ENCODE results near the gene SIK3.

Gene SIK3

GRCh38 chr11:116991491-116991890 is 106.7 kb downstream of the SIK3 start:
- Mint-ChIP-seq H3K27me3 (no peaks in the 10 kb centered on the region), H3K9me3 (no peaks in the 10 kb centered on the region), H3K4me1 (peaks cover 70% of the 10 kb centered on the region), H3K27ac (peak overlapping the region in 1 of 2 donors; percentile 49), H3K4me3 (no peak overlapping the region)
- no peak for DNase-seq
- no peak for ATAC-seq

DNA sequence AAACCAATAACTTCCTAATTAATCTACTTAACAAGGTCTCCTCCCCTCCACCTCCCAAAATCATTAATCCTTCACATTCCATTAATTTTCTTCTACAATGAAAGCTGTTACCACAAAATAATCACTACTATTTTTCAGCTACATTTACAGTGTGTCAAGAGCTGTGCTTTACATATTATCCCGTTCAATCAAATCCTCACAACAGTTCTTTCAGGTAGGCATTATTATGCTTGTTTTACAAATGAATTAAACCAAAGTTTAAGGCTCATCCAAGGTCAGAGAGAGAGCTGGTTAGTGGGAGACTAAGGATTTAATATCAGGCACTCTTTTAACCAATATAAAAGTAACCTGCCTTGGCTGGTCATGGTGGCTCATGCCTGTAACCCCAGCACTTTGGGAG is 107.4 kb downstream of the SIK3 start:
- DNase-seq: no peak
- H3K4me3 Mint-ChIP-seq: no peak overlapping the region

DNA sequence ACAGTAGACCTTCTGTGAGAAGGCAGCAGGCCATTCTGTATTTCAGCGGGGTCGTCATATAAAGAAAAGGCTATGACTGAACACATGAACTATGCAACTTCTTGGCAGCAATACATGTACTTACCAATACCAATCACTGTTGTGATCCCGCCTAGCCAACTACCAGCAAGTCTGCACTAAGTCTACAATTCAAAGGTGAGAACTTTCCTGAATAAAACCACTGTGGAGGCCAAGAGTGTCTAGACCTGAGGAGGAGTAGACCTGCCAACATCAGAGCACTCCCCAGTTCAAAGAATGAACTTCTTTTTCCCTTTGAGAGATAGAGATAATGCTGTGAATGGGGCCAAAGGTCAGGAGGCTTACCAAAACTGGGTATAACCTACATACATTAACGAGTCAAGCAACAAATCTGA is 108.2 kb downstream of the SIK3 start:
- ATAC-seq: no peak
- no peak overlapping the region for H3K4me3 Mint-ChIP-seq
- H3K9me3 Mint-ChIP-seq: no peaks in the 10 kb centered on the region
- H3K27ac Mint-ChIP-seq: peak overlapping the region in 1 of 2 donors; percentile 4
- H3K4me1 Mint-ChIP-seq: peaks cover 82% of the 10 kb centered on the region
- no peaks in the 10 kb centered on the region for H3K27me3 Mint-ChIP-seq
- DNase-seq: no peak

More for the DNA sequence above, 107.4 kb downstream of the SIK3 start:
- ATAC-seq: no peak
- Mint-ChIP-seq H3K27me3 (no peaks in the 10 kb centered on the region), H3K27ac (peak overlapping the region in 1 of 2 donors; percentile 20), H3K4me1 (peaks cover 77% of the 10 kb centered on the region), H3K9me3 (no peaks in the 10 kb centered on the region)

- no peaks in the 10 kb centered on the region for H3K27me3 Mint-ChIP-seq
- no peak overlapping the region for H3K4me3 Mint-ChIP-seq
- no peak for DNase-seq
- no peak for ATAC-seq
- H3K9me3 Mint-ChIP-seq: no peaks in the 10 kb centered on the region
- H3K27ac Mint-ChIP-seq: no peak overlapping the region
- peaks cover 84% of the 10 kb centered on the region for H3K4me1 Mint-ChIP-seq
These were observed 109.0 kb downstream of the SIK3 start for GRCh38 chr11:116989184-116989583.

DNA sequence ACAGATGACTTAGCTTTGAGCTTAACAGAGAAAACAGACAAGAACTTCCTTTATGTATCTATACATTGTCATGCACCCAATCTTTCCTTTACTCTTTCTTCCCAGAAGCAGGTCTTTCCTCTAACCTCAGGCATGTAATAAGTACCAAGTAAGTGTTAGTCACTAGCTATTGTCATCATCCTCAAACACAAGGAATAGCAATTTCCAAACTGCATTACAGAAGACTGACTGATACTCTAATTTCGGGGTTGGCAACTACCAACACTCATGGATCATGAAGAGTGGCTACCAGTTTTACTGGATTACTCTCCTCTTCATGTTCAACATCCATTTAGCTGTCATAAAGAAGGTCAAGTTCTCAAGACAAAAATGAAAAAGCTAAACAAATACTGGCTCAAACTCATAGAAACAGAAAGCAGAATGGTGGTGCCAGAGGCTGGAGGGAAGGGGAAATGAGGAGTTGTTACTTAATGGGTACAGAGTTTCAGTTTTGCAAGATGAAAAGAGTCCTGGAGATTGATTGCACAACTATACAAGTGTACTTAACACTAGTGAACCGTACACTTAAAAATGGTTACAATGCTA is 111.6 kb downstream of the SIK3 start:
- DNase-seq (peak in 1 of 2 donors; percentile 41), ATAC-seq (peak; percentile 82)
- H3K27me3 Mint-ChIP-seq: no peaks in the 10 kb centered on the region
- H3K4me1 Mint-ChIP-seq: peaks cover 80% of the 10 kb centered on the region
- peak overlapping the region; percentile 19 to 75 for H3K4me3 Mint-ChIP-seq
- H3K9me3 Mint-ChIP-seq: no peaks in the 10 kb centered on the region
- H3K27ac Mint-ChIP-seq: peak overlapping the region in 1 of 2 donors; percentile 85

GRCh38 chr11:116984589-116984988 is 113.6 kb downstream of the SIK3 start:
- ATAC-seq: no peak
- no peaks in the 10 kb centered on the region for H3K9me3 Mint-ChIP-seq
- no peak for DNase-seq
- H3K27me3 Mint-ChIP-seq: no peaks in the 10 kb centered on the region
- H3K4me3 Mint-ChIP-seq: no peak overlapping the region
- H3K4me1 Mint-ChIP-seq: peaks cover 83% of the 10 kb centered on the region
- H3K27ac Mint-ChIP-seq: no peak overlapping the region

DNA sequence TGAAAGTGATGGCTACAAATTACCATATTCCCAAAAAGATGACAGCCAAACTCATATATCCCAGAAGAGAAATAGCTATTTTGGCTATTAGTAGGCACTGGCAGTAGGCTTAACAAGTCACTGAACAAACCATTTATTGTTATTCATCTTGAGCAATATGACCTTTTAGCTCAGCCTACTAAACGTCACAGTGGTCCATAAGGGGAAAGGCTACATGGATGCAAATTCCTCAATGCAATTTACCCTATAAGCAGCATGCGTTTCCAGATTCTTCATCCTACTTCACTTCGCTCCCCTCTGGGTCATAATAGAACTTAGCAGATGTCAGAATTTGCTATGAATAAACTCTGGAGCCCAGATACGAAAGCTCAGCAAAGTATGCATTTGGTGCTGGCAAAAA is 114.0 kb downstream of the SIK3 start:
- no peaks in the 10 kb centered on the region for H3K27me3 Mint-ChIP-seq
- H3K4me1 Mint-ChIP-seq: peaks cover 83% of the 10 kb centered on the region
- ATAC-seq (no peak), DNase-seq (no peak)
- H3K27ac Mint-ChIP-seq: no peak overlapping the region
- no peaks in the 10 kb centered on the region for H3K9me3 Mint-ChIP-seq
- no peak overlapping the region for H3K4me3 Mint-ChIP-seq

GRCh38 chr11:116981266-116981885 is 116.9 kb downstream of the SIK3 start:
- no peaks in the 10 kb centered on the region for H3K9me3 Mint-ChIP-seq
- no peaks in the 10 kb centered on the region for H3K27me3 Mint-ChIP-seq
- ATAC-seq: no peak
- peak overlapping the region in 1 of 2 donors; percentile 75 for H3K4me3 Mint-ChIP-seq
- DNase-seq: no peak
- H3K27ac Mint-ChIP-seq: peak overlapping the region in 1 of 2 donors; percentile 8
- H3K4me1 Mint-ChIP-seq: peaks cover 60% of the 10 kb centered on the region

DNA sequence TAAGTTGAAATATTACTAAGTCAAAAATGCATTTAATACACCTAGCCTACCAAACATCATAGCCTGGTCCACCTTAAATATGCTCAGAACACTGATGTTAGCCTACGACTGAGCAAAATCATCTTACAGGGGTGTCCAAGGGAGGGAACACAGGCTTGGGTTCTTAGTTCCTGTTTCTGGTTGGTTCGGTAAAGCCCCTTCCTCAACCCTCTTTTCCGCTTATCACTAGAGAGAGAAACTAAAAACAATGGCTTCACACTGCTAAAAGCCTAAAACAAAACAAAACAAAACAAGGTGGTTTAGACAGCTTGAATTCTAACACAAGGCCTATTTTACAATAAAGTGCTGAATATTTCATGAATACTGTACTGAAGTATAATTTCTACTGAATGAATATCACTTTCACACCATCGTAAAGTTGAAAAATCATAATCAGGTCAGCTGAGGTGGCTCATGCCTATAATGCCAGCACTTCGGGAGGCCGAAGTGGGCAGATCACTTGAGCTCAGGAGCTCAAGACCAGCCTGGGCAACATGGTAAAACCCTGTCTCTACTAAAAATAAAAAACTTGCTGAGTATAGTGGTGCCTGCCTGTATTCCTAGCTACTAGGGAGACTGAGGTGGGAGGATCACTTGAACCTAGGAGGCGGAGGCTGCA is 118.0 kb downstream of the SIK3 start:
- ATAC-seq (peak; percentile 93), DNase-seq (no peak)
- H3K4me1 Mint-ChIP-seq: peaks cover 50% of the 10 kb centered on the region
- peak overlapping the region; percentile 64 to 75 for H3K4me3 Mint-ChIP-seq
- H3K27me3 Mint-ChIP-seq: no peaks in the 10 kb centered on the region
- H3K27ac Mint-ChIP-seq: peak overlapping the region; percentile 34 to 91
- H3K9me3 Mint-ChIP-seq: no peaks in the 10 kb centered on the region

GRCh38 chr11:116976941-116977570 is 121.2 kb downstream of the SIK3 start:
- no peaks in the 10 kb centered on the region for H3K27me3 Mint-ChIP-seq
- no peak for ATAC-seq

GRCh38 chr11:116975661-116976060 is 122.6 kb downstream of the SIK3 start:
- Mint-ChIP-seq H3K27ac (no peak overlapping the region), H3K27me3 (no peaks in the 10 kb centered on the region), H3K4me1 (peaks cover 38% of the 10 kb centered on the region), H3K4me3 (no peak overlapping the region), H3K9me3 (no peaks in the 10 kb centered on the region)
- DNase-seq (no peak), ATAC-seq (no peak)

More at GRCh38 chr11:116976941-116977570, 121.2 kb downstream of the SIK3 start:
- Mint-ChIP-seq H3K4me1 (peaks cover 47% of the 10 kb centered on the region), H3K4me3 (no peak overlapping the region), H3K27ac (no peak overlapping the region), H3K9me3 (no peaks in the 10 kb centered on the region)
- no peak for DNase-seq

DNA sequence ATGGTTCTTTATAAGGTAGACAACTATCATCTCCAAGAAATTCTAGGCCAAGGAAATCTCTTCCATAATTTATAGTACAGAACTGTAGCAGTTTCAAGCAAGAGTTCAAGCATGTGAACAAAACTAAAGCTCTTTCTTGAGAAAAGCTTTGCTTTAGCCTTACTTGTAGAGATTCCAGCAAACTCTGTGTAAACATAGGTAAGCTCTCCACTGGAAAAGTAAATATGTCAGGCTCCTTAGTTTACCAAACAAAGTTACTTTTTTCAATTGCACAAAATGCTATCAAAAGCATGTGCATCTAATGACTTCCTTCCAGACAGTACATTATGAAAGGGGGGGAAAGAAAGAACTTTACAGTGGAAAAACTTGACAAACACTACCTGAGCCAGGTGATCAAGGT is 125.0 kb downstream of the SIK3 start:
- ATAC-seq (no peak), DNase-seq (no peak)
- H3K9me3 Mint-ChIP-seq: no peaks in the 10 kb centered on the region
- H3K27ac Mint-ChIP-seq: no peak overlapping the region
- no peaks in the 10 kb centered on the region for H3K27me3 Mint-ChIP-seq
- no peak overlapping the region for H3K4me3 Mint-ChIP-seq
- H3K4me1 Mint-ChIP-seq: peaks cover 35% of the 10 kb centered on the region

DNA sequence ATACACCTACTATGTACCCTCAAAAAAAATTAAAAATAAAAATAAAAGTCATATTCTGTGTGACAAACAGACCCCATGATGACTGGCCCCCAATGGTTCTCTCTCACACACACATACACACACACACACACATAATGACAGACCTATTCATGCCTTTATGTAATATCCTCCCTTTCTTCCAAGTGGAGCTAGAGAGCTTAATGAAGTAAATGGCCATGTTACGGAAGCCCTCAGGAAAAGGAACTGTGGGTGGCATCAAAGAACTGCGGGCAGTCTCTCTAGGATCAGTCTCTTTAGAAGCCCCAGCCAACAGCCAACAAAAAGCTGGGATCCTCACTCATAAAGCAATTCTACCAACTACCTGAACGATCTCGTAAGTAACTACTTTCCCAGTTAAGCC is 125.5 kb downstream of the SIK3 start:
- DNase-seq (no peak), ATAC-seq (no peak)
- peaks cover 35% of the 10 kb centered on the region for H3K4me1 Mint-ChIP-seq
- no peaks in the 10 kb centered on the region for H3K9me3 Mint-ChIP-seq
- H3K27me3 Mint-ChIP-seq: no peaks in the 10 kb centered on the region
- no peak overlapping the region for H3K4me3 Mint-ChIP-seq
- H3K27ac Mint-ChIP-seq: no peak overlapping the region

DNA sequence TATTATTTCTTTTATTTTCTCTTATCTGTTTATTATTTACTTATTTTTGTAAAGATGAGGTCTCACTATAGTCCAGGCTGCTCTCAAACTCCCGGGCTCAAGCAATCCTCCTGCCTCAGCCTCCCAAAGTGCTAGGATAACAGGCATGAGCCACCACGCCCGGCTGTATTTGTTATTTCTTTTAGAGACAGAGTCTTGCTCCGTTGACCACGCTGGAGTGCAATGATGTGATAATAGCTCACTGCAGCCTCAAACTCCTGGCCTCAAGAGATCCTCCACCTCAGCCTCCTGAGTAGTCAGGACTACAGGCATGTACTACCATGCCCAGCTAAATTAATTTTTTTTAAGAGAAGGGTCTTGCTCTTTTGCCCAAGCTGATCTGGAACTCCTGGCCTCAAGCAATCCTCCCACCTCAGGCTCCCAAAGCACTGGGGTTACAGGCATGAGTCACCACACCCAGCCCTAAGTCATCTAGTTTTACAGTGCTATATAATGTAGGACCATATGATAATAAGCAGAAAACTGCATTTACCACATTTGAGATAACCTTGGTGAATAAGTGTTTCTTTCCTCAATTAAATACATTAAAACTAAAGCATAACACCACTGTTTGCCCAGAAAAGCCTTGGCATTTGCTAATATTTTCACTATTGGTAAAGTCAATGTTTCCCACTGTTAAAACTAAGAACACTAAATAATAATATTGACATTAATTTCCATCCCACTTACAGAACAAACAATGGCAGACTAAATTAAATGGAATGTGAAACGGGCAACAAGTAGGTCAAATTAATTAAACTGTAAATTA is 127.5 kb downstream of the SIK3 start:
- no peak overlapping the region for H3K27ac Mint-ChIP-seq

GRCh38 chr11:116969694-116970093 is 128.5 kb downstream of the SIK3 start:
- Mint-ChIP-seq H3K4me1 (peaks cover 35% of the 10 kb centered on the region), H3K27me3 (no peaks in the 10 kb centered on the region), H3K4me3 (no peak overlapping the region), H3K9me3 (no peaks in the 10 kb centered on the region), H3K27ac (peak overlapping the region in 1 of 2 donors; percentile 83)
- DNase-seq (no peak), ATAC-seq (no peak)

More for the DNA sequence above, 127.5 kb downstream of the SIK3 start:
- no peaks in the 10 kb centered on the region for H3K27me3 Mint-ChIP-seq
- H3K4me3 Mint-ChIP-seq: no peak overlapping the region
- DNase-seq (no peak), ATAC-seq (peak; percentile 58)
- no peaks in the 10 kb centered on the region for H3K9me3 Mint-ChIP-seq
- peaks cover 35% of the 10 kb centered on the region for H3K4me1 Mint-ChIP-seq

Data from stimulated activated naive CD8-positive, alpha-beta T cell treated with anti-CD3 and anti-CD28 coated beads, Interleukin-15, amount 100 ng/mL, for 72 hours (primary cell).